MCF 10A (cell line): ENCODE results near the gene CST5. TPM values are rescaled to one million over a fixed set of nuclear protein-coding genes. Genes with fewer than 3 reads are reported as not detected.
"Not testable (repeated sequence)": the region's sequence is repeated elsewhere in the genome, so short reads cannot be mapped to it uniquely, and the experiment has no call there.

Experiments
- BruUV-seq: library from RNA; stranded (reverse); fragments of 400-500 nt; replicated peaks from 2 replicates; lab custom pipeline; 2021; lab: Mats Ljungman, UMichigan
- CTCF ChIA-PET: fragments of 300-600 bp; sonication (Branson Sonifier 250); formaldehyde crosslinking; extraction: SDS; loops from one replicate; lab custom pipeline; 2021; ENCODE audit warnings: antibody characterized with exemption, inconsistent platforms; lab: Yijun Ruan, JAX
- POLR2A ChIA-PET: fragments of 300-600, 350-650 bp; sonication (Branson Sonifier 250); formaldehyde crosslinking; extraction: SDS; loops from one replicate; lab custom pipeline; 2020; ENCODE audit warnings: antibody characterized with exemption, inconsistent platforms; lab: Yijun Ruan, JAX
- DNase-seq: peaks from one replicate; pipeline ENCODE4 v3.0.0-alpha.2; 2018; ENCODE audit not compliant: unreplicated experiment
- H3K27ac Mint-ChIP-seq: one replicate; pipeline ENCODE4 v1.8.0; 2022; ENCODE audit warnings: mild to moderate bottlenecking, low read depth, mixed read lengths; ENCODE audit not compliant: unreplicated experiment
- H3K27me3 Mint-ChIP-seq: one replicate; pipeline ENCODE4 v1.8.0; 2022; ENCODE audit warnings: mixed read lengths; ENCODE audit not compliant: insufficient read depth, unreplicated experiment
- H3K36me3 Mint-ChIP-seq: one replicate; pipeline ENCODE4 v1.8.0; 2022; ENCODE audit warnings: mild to moderate bottlenecking, moderate library complexity, mixed read lengths; ENCODE audit not compliant: insufficient read depth, unreplicated experiment
- H3K4me1 Mint-ChIP-seq: one replicate; pipeline ENCODE4 v1.8.0; 2022; ENCODE audit warnings: mixed read lengths; ENCODE audit not compliant: insufficient read depth, unreplicated experiment
- H3K4me3 Mint-ChIP-seq: one replicate; pipeline ENCODE4 v1.8.0; 2022; ENCODE audit warnings: mild to moderate bottlenecking, moderate library complexity, mixed read lengths; ENCODE audit not compliant: unreplicated experiment
- H3K9me3 Mint-ChIP-seq: one replicate; pipeline ENCODE4 v1.8.0; 2022; ENCODE audit warnings: mixed read lengths; ENCODE audit not compliant: unreplicated experiment
- intact Hi-C: fragments of 100-400 bp; cut with micrococcal nuclease; formaldehyde crosslinking; loops from 2 replicates; pipeline ENCODE4 v1.14.1; 2022
- total RNA-seq: library from RNA; stranded (reverse); gene quantifications from 2 replicates; pipeline ENCODE4 v1.2.3, GENCODE V29; 2022
- TF ChIP-seq, protein P1 (sequence below): fragments of 200-600 bp; IDR thresholded peaks from one replicate; pipeline ENCODE4 v1.8.0; 2022; ENCODE audit warnings: antibody characterized with exemption, mild to moderate bottlenecking; ENCODE audit not compliant: unreplicated experiment

The CST5 gene
- total RNA-seq, 1 experiment from 2014 or later, result not detected

DNA sequence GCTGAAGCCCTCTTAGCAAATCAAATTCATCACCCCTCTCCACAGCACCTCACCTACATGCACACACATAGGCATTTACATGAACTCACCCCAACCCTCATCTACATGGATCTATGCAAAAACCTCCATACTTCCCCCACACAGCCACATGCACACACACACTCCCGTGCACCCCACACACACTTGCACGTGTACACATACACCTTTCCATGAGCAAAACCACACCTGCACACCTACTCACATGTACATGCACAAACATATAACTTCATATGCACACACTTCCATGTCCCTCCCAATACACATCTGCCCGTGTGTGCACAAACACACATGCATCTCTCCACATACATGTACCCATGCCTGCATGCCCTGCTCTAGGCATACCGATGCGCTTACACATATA is 23.3 kb downstream of the CST5 start:
- intact Hi-C loops, result no loop called here
- no TSS peak for BruUV-seq
- DNase-seq, result no peak
- TF ChIP-seq, protein P1, sequence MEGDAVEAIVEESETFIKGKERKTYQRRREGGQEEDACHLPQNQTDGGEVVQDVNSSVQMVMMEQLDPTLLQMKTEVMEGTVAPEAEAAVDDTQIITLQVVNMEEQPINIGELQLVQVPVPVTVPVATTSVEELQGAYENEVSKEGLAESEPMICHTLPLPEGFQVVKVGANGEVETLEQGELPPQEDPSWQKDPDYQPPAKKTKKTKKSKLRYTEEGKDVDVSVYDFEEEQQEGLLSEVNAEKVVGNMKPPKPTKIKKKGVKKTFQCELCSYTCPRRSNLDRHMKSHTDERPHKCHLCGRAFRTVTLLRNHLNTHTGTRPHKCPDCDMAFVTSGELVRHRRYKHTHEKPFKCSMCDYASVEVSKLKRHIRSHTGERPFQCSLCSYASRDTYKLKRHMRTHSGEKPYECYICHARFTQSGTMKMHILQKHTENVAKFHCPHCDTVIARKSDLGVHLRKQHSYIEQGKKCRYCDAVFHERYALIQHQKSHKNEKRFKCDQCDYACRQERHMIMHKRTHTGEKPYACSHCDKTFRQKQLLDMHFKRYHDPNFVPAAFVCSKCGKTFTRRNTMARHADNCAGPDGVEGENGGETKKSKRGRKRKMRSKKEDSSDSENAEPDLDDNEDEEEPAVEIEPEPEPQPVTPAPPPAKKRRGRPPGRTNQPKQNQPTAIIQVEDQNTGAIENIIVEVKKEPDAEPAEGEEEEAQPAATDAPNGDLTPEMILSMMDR, result no peak
- Mint-ChIP-seq H3K4me3 (no peak overlapping the region), H3K27me3 (no peaks in the 10 kb centered on the region), H3K27ac (no peak overlapping the region), H3K9me3 (peaks cover 27% of the 10 kb centered on the region), H3K36me3 (no peaks in the 10 kb centered on the region), H3K4me1 (no peaks in the 10 kb centered on the region)
- ChIA-PET CTCF (no interaction called here), POLR2A (no interaction called here)

DNA sequence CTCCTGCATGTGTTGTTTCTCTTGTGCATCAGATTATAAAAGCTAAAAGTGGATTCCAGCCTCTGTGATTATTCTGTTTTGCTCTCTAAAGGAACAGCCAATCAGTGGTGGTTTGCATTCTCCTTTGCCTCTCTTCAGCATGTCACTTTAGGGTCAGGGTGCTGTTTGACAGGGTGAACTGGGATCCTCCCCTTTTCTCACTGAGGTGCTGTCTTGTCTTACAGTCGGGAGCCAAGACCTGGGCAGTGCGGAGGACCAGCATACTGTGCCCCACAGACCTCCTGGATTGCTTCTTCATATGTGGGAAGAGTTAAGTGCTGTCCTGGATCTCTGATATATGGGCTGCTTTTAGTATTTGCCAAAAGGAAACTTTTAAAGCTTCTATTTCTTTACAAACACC is 37.9 kb downstream of the CST5 start:
- H3K9me3 Mint-ChIP-seq, result peaks cover 35% of the 10 kb centered on the region
- intact Hi-C loops, result no loop called here
- ChIA-PET CTCF (no interaction called here), POLR2A (no interaction called here)
- H3K27me3 Mint-ChIP-seq, result no peaks in the 10 kb centered on the region
- H3K36me3 Mint-ChIP-seq, result no peaks in the 10 kb centered on the region
- H3K27ac Mint-ChIP-seq, result no peak overlapping the region
- TF ChIP-seq, protein P1, result no peak
- no TSS peak for BruUV-seq
- no peak overlapping the region for H3K4me3 Mint-ChIP-seq
- no peak for DNase-seq
- H3K4me1 Mint-ChIP-seq, result no peaks in the 10 kb centered on the region

DNA sequence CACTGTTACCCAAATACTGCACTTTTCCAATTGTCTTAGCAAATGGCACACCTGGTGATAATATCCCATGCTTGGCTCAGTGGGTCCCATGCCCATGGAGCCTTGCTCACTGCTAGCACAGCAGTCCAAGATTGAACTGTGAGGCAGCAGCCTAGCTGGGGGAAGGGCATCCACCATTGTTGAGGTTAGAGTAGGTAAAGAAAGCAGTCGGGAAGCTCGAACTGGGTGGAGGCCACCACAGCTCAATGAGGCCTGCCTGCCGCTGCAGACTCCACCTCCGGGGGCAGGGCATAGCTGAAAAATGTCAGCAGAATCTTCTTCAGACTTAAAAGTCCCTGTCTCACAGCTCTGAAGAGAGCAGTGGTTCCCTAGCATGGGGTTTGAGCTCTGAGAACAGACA is 43.8 kb downstream of the CST5 start:
- TF ChIP-seq, protein P1, result no peak
- ChIA-PET POLR2A (no interaction called here), CTCF (interaction anchor here (0.6 to 1.1 kb wide), 3 partner anchors 10 to 420 kb away, joined by 3 read pairs; no protein-coding TSS in a partner anchor)
- Mint-ChIP-seq H3K9me3 (peaks cover 34% of the 10 kb centered on the region), H3K4me3 (no peak overlapping the region), H3K4me1 (no peaks in the 10 kb centered on the region), H3K36me3 (no peaks in the 10 kb centered on the region), H3K27me3 (no peaks in the 10 kb centered on the region), H3K27ac (no peak overlapping the region)
- intact Hi-C loops, result no loop called here
- no peak for DNase-seq
- no TSS peak for BruUV-seq

DNA sequence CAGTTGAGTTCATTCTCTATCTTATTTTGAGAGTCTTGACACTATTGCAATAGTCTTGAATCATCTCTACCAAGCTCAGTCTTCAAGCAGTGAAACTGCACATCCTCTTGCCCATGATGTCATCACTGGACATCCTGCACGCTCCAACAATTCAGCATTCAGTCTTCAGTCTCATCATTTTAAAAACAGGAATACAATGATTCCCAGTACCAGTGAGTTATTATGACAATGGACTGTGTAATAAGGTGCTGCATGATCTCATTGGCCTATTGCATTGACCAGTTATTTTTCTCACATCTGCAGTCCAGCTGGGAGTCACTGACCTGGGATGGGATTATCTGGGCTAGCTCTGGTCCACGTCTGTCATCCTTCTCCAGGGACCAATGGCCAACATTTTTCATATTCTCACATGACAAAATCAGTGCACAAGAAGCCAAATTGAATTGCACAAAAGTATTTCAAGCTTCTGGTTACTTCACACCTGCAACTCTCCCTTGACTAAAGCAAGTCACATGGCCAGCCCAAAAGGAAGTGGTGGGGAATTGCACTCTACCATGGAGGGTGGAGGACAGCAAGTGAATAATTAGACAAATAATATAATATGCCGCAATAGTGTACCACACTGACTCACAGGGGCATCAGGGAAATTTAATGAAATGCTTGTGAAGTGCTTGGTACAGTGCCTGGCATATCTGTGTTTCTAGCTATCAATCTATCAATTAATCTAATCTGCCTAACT is 46.6 kb downstream of the CST5 start:
- no peak overlapping the region for H3K27ac Mint-ChIP-seq
- H3K36me3 Mint-ChIP-seq, result no peaks in the 10 kb centered on the region
- no peaks in the 10 kb centered on the region for H3K4me1 Mint-ChIP-seq
- H3K27me3 Mint-ChIP-seq, result no peaks in the 10 kb centered on the region
- no peak for DNase-seq
- BruUV-seq, result no TSS peak
- intact Hi-C loops, result no loop called here
- ChIA-PET CTCF (interaction anchor here (0.6 kb wide), 1 partner anchor 10 kb away, joined by 3 read pairs; no protein-coding TSS in a partner anchor), POLR2A (no interaction called here)
- H3K9me3 Mint-ChIP-seq, result peaks cover 44% of the 10 kb centered on the region
- H3K4me3 Mint-ChIP-seq, result no peak overlapping the region
- TF ChIP-seq, protein P1, result no peak

DNA sequence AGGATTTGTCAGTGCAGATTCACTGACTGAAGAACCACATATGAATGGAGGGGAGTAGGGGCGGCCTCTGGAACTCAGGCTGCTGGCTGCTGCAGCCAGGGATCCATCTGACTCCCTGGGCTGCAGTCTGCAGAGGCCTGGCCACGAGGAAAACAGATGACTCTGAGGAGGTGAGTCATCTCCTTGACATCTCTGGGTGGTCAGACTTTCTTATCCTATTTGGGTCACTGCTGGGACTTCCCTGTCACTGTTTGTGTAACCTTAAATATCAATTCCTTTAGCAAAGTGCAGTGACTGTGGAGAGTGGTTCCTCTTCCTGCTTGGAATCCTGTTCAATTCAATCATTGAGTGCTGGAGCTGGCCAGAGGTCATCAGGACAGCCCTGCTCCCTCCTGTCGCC is 47.6 kb downstream of the CST5 start:
- H3K4me3 Mint-ChIP-seq, intact Hi-C loops, H3K27ac Mint-ChIP-seq, CTCF ChIA-PET, H3K27me3 Mint-ChIP-seq, POLR2A ChIA-PET, H3K36me3 Mint-ChIP-seq, BruUV-seq, H3K4me1 Mint-ChIP-seq: not testable (repeated sequence)
- peaks cover 53% of the 10 kb centered on the region for H3K9me3 Mint-ChIP-seq
- DNase-seq, result peak; percentile 1
